Neural cell (in vitro differentiated cells): ENCODE results near the gene RARS2. TPM values are rescaled to one million over a fixed set of nuclear protein-coding genes. Genes with fewer than 3 reads are reported as not detected.

Source experiments
- H2AFZ ChIP-seq: fragments of 200-600, 300-800 bp; sonication (generic), shearing (Covaris generic); 2 replicates; pipeline ENCODE4 v1.6.0; 2014; ENCODE audit warnings: low read depth, mild to moderate bottlenecking, antibody characterized with exemption, low read length, moderate library complexity
- H3F3A ChIP-seq: fragments of 200-600 bp; shearing (Covaris generic); 2 replicates; pipeline ENCODE4 v1.6.1; 2016; ENCODE audit warnings: mild to moderate bottlenecking, moderate library complexity, mixed read lengths, antibody characterized with exemption, low read length; ENCODE audit not compliant: insufficient read depth, poor library complexity, severe bottlenecking
- H3K27ac ChIP-seq: fragments of 200-600, 300-800 bp; sonication (generic), shearing (Covaris generic); 2 replicates; pipeline ENCODE4 v1.5.1; 2014; ENCODE audit warnings: mild to moderate bottlenecking, low read length, moderate library complexity
- H3K27me3 ChIP-seq: fragments of 300-800, 200-600 bp; sonication (generic), shearing (Covaris generic); 2 replicates; pipeline ENCODE4 v1.6.0; 2014; ENCODE audit warnings: mild to moderate bottlenecking, low read depth, low read length, moderate library complexity; ENCODE audit not compliant: insufficient read depth
- H3K36me3 ChIP-seq: fragments of 300-800, 200-600 bp; sonication (generic), shearing (Covaris generic); 2 replicates; pipeline ENCODE4 v1.5.1; 2014; ENCODE audit warnings: mild to moderate bottlenecking, antibody characterized with exemption, low read length, moderate library complexity; ENCODE audit not compliant: insufficient read depth
- H3K4me2 ChIP-seq: fragments of 300-800, 200-600 bp; sonication (generic), shearing (Covaris generic); 2 replicates; pipeline ENCODE4 v1.6.0; 2014; ENCODE audit warnings: mild to moderate bottlenecking, low read length
- H3K4me3 ChIP-seq: fragments of 300-800, 200-600 bp; sonication (generic), shearing (Covaris generic); 2 replicates; pipeline ENCODE4 v1.5.1; 2014; ENCODE audit warnings: mild to moderate bottlenecking, low read length, moderate library complexity
- H3K79me2 ChIP-seq: fragments of 200-600 bp; shearing (Covaris generic); replicated peaks from 2 replicates; pipeline ENCODE4 v1.6.0; 2014; ENCODE audit warnings: mild to moderate bottlenecking, low read length, moderate library complexity; ENCODE audit not compliant: insufficient read depth
- H3K9ac ChIP-seq: fragments of 300-800, 200-600 bp; sonication (generic), shearing (Covaris generic); 2 replicates; pipeline ENCODE4 v1.6.1; 2016; ENCODE audit warnings: mild to moderate bottlenecking, low read length, mixed read lengths
- H3K9me2 ChIP-seq: fragments of 200-600 bp; shearing (Covaris generic); 2 replicates; pipeline ENCODE4 v1.6.1; 2016; ENCODE audit warnings: mild to moderate bottlenecking, low read length, mixed read lengths; ENCODE audit not compliant: insufficient read depth
- H3K9me3 ChIP-seq: fragments of 200-600, 300-800 bp; sonication (generic), shearing (Covaris generic); 2 replicates; pipeline ENCODE4 v1.6.1; 2016; ENCODE audit warnings: mild to moderate bottlenecking, mixed run types, low read length, moderate library complexity, mixed read lengths
- H4K20me1 ChIP-seq: fragments of 200-600 bp; shearing (Covaris generic); 2 replicates; pipeline ENCODE4 v1.6.1; 2016; ENCODE audit warnings: mild to moderate bottlenecking, mixed run types; ENCODE audit not compliant: insufficient read depth
- CTCF ChIP-seq: fragments of 450-650 bp; IDR thresholded peaks from 2 replicates; pipeline ENCODE4 v1.5.1; 2014; ENCODE audit warnings: antibody characterized with exemption, mild to moderate bottlenecking, moderate library complexity; ENCODE audit not compliant: poor library complexity, severe bottlenecking
- EP300 ChIP-seq: fragments of 450-650 bp; conservative IDR thresholded peaks from 2 replicates; pipeline ENCODE4 v1.6.1; 2014; ENCODE audit warnings: antibody characterized with exemption, mild to moderate bottlenecking, moderate library complexity; ENCODE audit not compliant: poor library complexity, severe bottlenecking
- EZH2 ChIP-seq: fragments of 200-600, 300-800 bp; shearing (Covaris generic), sonication (generic); IDR thresholded peaks from 2 replicates; pipeline ENCODE4 v1.6.1; 2014; ENCODE audit warnings: antibody characterized with exemption, low read length, borderline replicate concordance, mild to moderate bottlenecking; ENCODE audit not compliant: insufficient read depth, poor library complexity, severe bottlenecking
- MXI1 ChIP-seq: fragments of 450-650 bp; conservative IDR thresholded peaks from 2 replicates; pipeline ENCODE4 v1.6.1; 2014; ENCODE audit warnings: antibody characterized with exemption, mild to moderate bottlenecking; ENCODE audit not compliant: poor library complexity, severe bottlenecking
- POLR2AphosphoS5 ChIP-seq: IDR thresholded peaks from 2 replicates; pipeline ENCODE4 v1.6.1; 2012
- RAD21 ChIP-seq: fragments of 450-650 bp; conservative IDR thresholded peaks from 2 replicates; pipeline ENCODE4 v1.6.1; 2014; ENCODE audit warnings: antibody characterized with exemption, mild to moderate bottlenecking, moderate library complexity
- REST ChIP-seq: IDR thresholded peaks from 2 replicates; pipeline ENCODE4 v1.6.1; 2012; ENCODE audit warnings: borderline replicate concordance
- SMC3 ChIP-seq: fragments of 450-650 bp; conservative IDR thresholded peaks from 2 replicates; pipeline ENCODE4 v1.6.1; 2014; ENCODE audit warnings: antibody characterized with exemption, mild to moderate bottlenecking, moderate library complexity; ENCODE audit not compliant: poor library complexity
- TAF1 ChIP-seq: IDR thresholded peaks from 2 replicates; pipeline ENCODE4 v1.6.1; 2012; ENCODE audit warnings: low read depth
- polyA plus RNA-seq: library from polyadenylated mRNA; depleted of rRNA; stranded (reverse); fragments of >200 nt; gene quantifications from 2 replicates; pipeline ENCODE4 v1.2.3, GENCODE V29; 2014

The RARS2 gene
- polyA plus RNA-seq, 1 donor from 2014 or later = 50.4 TPM

GRCh38 chr6:87541041-87541440 is 48.7 kb downstream of the RARS2 start:
- Histone ChIP-seq H3K4me3 (no peak overlapping the region), H2AFZ (no peak overlapping the region), H3F3A (no peaks in the 10 kb centered on the region), H3K9me2 (no peaks in the 10 kb centered on the region), H3K36me3 (peaks cover 10% of the 10 kb centered on the region), H3K27me3 (no peaks in the 10 kb centered on the region), H4K20me1 (no peaks in the 10 kb centered on the region), H3K9ac (no peak overlapping the region), H3K9me3 (no peaks in the 10 kb centered on the region), H3K79me2 (no peaks in the 10 kb centered on the region), H3K4me2 (no peak overlapping the region), H3K27ac (no peak overlapping the region)
- no peak for TF ChIP-seq CTCF
- TF ChIP-seq EZH2 = no peak
- no peak for TF ChIP-seq REST
- no peak for TF ChIP-seq SMC3
- no peak for TF ChIP-seq TAF1
- TF ChIP-seq EP300 = no peak
- TF ChIP-seq RAD21 = no peak
- no peak for TF ChIP-seq POLR2AphosphoS5
- TF ChIP-seq MXI1 = no peak

GRCh38 chr6:87540539-87540938 is 49.2 kb downstream of the RARS2 start:
- Histone ChIP-seq H3K9ac (no peak overlapping the region), H3K9me3 (no peaks in the 10 kb centered on the region), H3K9me2 (no peaks in the 10 kb centered on the region), H4K20me1 (no peaks in the 10 kb centered on the region), H2AFZ (no peak overlapping the region), H3K4me3 (no peak overlapping the region), H3K79me2 (no peaks in the 10 kb centered on the region), H3K27me3 (no peaks in the 10 kb centered on the region), H3F3A (no peaks in the 10 kb centered on the region), H3K4me2 (no peak overlapping the region), H3K36me3 (peaks cover 10% of the 10 kb centered on the region), H3K27ac (no peak overlapping the region)
- TF ChIP-seq EZH2 (no peak), MXI1 (no peak), EP300 (no peak), CTCF (no peak), SMC3 (no peak), REST (no peak), RAD21 (no peak), TAF1 (no peak), POLR2AphosphoS5 (no peak)
